Measurements from ENCODE around the gene ARHGAP15.

ARHGAP15 gene

GRCh38 chr2:143802871-143803650, 673.8 kb downstream of the ARHGAP15 start:
- no peak for DNase-seq

- no peak for DNase-seq
Observed at GRCh38 chr2:143803936-143804335, 674.7 kb downstream of the ARHGAP15 start.

GRCh38 chr2:143805666-143806065, 676.4 kb downstream of the ARHGAP15 start:
- DNase-seq: no peak

GRCh38 chr2:143807192-143807591, 678.0 kb downstream of the ARHGAP15 start:
- no peak for DNase-seq

- peak; percentile 11 for DNase-seq
Observed at GRCh38 chr2:143807671-143808070, 678.5 kb downstream of the ARHGAP15 start.

GRCh38 chr2:143808166-143808565, 678.9 kb downstream of the ARHGAP15 start:
- DNase-seq: no peak

GRCh38 chr2:143815082-143815481, 685.9 kb downstream of the ARHGAP15 start:
- no peak for DNase-seq

- DNase-seq: no peak
Observed at GRCh38 chr2:143816916-143817315, 687.7 kb downstream of the ARHGAP15 start.

Measured in hematopoietic multipotent progenitor cell treated with erythropoietin and hydrocortisone succinate and interleukin-3 and kit ligand, for 6 days (in vitro differentiated cells).